Glutamatergic neuron (in vitro differentiated cells): ENCODE results near the gene ODAM. TPM values are rescaled to one million over a fixed set of nuclear protein-coding genes. Genes with fewer than 3 reads are reported as not detected.
A peak's percentile ranks its signal among the peaks of the same experiment; 100 is the strongest.

Experiments
- DNase-seq: peaks from one replicate; pipeline ENCODE4 v3.0.0; 2022
- H3K27ac Mint-ChIP-seq: one replicate; pipeline ENCODE4 v1.8.0; 2020; ENCODE audit warnings: mild to moderate bottlenecking, mixed read lengths, inconsistent platforms; ENCODE audit not compliant: unreplicated experiment
- H3K27me3 Mint-ChIP-seq: one replicate; pipeline ENCODE4 v1.8.0; 2020; ENCODE audit warnings: mild to moderate bottlenecking, moderate library complexity, mixed read lengths, inconsistent platforms; ENCODE audit not compliant: unreplicated experiment
- H3K36me3 Mint-ChIP-seq: one replicate; pipeline ENCODE4 v1.8.0; 2020; ENCODE audit warnings: mild to moderate bottlenecking, mixed read lengths, inconsistent platforms; ENCODE audit not compliant: unreplicated experiment
- H3K4me1 Mint-ChIP-seq: one replicate; pipeline ENCODE4 v1.8.0; 2020; ENCODE audit warnings: mild to moderate bottlenecking, low read depth, mixed read lengths, inconsistent platforms; ENCODE audit not compliant: unreplicated experiment
- H3K4me3 Mint-ChIP-seq: one replicate; pipeline ENCODE4 v1.8.0; 2020; ENCODE audit warnings: mild to moderate bottlenecking, mixed read lengths, inconsistent platforms; ENCODE audit not compliant: unreplicated experiment
- H3K9me3 Mint-ChIP-seq: one replicate; pipeline ENCODE4 v1.8.0; 2020; ENCODE audit warnings: mild to moderate bottlenecking, moderate library complexity, mixed read lengths, inconsistent platforms; ENCODE audit not compliant: unreplicated experiment
- total RNA-seq: library from RNA; stranded (reverse); fragmentation: NEBNext Ultra II Directional; extraction: Animal tissue kit (Norgen Biotek cat#: 25700); gene quantifications from one replicate; pipeline ENCODE4 v1.2.1, GENCODE V29; 2021; ENCODE audit not compliant: unreplicated experiment
- TF ChIP-seq, protein P1 (sequence below): fragments of 200-600 bp; sonication (generic); IDR thresholded peaks from one replicate; pipeline ENCODE4 v1.5.0; 2021; ENCODE audit not compliant: partially characterized antibody, unreplicated experiment

Gene ODAM
- total RNA-seq, 1 donor from 2014 or later: not detected

GRCh38 chr4:70183168-70183939 lies 12.2 kb upstream of the ODAM start:
- DNase-seq: peak; percentile 19
- H3K27me3 Mint-ChIP-seq: peaks cover 1% of the 10 kb centered on the region
- H3K4me3 Mint-ChIP-seq: no peak overlapping the region
- H3K36me3 Mint-ChIP-seq: no peaks in the 10 kb centered on the region
- H3K9me3 Mint-ChIP-seq: no peaks in the 10 kb centered on the region
- TF ChIP-seq, protein P1, sequence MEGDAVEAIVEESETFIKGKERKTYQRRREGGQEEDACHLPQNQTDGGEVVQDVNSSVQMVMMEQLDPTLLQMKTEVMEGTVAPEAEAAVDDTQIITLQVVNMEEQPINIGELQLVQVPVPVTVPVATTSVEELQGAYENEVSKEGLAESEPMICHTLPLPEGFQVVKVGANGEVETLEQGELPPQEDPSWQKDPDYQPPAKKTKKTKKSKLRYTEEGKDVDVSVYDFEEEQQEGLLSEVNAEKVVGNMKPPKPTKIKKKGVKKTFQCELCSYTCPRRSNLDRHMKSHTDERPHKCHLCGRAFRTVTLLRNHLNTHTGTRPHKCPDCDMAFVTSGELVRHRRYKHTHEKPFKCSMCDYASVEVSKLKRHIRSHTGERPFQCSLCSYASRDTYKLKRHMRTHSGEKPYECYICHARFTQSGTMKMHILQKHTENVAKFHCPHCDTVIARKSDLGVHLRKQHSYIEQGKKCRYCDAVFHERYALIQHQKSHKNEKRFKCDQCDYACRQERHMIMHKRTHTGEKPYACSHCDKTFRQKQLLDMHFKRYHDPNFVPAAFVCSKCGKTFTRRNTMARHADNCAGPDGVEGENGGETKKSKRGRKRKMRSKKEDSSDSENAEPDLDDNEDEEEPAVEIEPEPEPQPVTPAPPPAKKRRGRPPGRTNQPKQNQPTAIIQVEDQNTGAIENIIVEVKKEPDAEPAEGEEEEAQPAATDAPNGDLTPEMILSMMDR: peak; percentile 83
- no peak overlapping the region for H3K27ac Mint-ChIP-seq
- no peaks in the 10 kb centered on the region for H3K4me1 Mint-ChIP-seq

- no peak overlapping the region for H3K27ac Mint-ChIP-seq
Measured at GRCh38 chr4:70183940-70184246, 11.6 kb upstream of the ODAM start.

GRCh38 chr4:70187216-70187615 lies 8.3 kb upstream of the ODAM start:
- no peak overlapping the region for H3K4me3 Mint-ChIP-seq

More at GRCh38 chr4:70183940-70184246, 11.6 kb upstream of the ODAM start:
- no peak overlapping the region for H3K4me3 Mint-ChIP-seq
- H3K36me3 Mint-ChIP-seq: no peaks in the 10 kb centered on the region
- H3K4me1 Mint-ChIP-seq: no peaks in the 10 kb centered on the region
- TF ChIP-seq, protein P1: peak; percentile 62
- DNase-seq: no peak
- H3K9me3 Mint-ChIP-seq: no peaks in the 10 kb centered on the region
- H3K27me3 Mint-ChIP-seq: peaks cover 1% of the 10 kb centered on the region

GRCh38 chr4:70190579-70190978 lies 4.9 kb upstream of the ODAM start:
- H3K4me1 Mint-ChIP-seq: no peaks in the 10 kb centered on the region
- H3K9me3 Mint-ChIP-seq: no peaks in the 10 kb centered on the region
- TF ChIP-seq, protein P1: no peak
- H3K36me3 Mint-ChIP-seq: no peaks in the 10 kb centered on the region
- no peak for DNase-seq
- H3K27ac Mint-ChIP-seq: no peak overlapping the region
- H3K4me3 Mint-ChIP-seq: no peak overlapping the region
- H3K27me3 Mint-ChIP-seq: peaks cover 1% of the 10 kb centered on the region

More at GRCh38 chr4:70187216-70187615, 8.3 kb upstream of the ODAM start:
- DNase-seq: no peak
- peaks cover 1% of the 10 kb centered on the region for H3K27me3 Mint-ChIP-seq
- no peaks in the 10 kb centered on the region for H3K36me3 Mint-ChIP-seq
- no peaks in the 10 kb centered on the region for H3K4me1 Mint-ChIP-seq
- no peak overlapping the region for H3K27ac Mint-ChIP-seq
- H3K9me3 Mint-ChIP-seq: no peaks in the 10 kb centered on the region
- TF ChIP-seq, protein P1: no peak

GRCh38 chr4:70191647-70192046 lies 3.9 kb upstream of the ODAM start:
- no peaks in the 10 kb centered on the region for H3K9me3 Mint-ChIP-seq
- no peak for DNase-seq
- TF ChIP-seq, protein P1: no peak
- H3K4me3 Mint-ChIP-seq: no peak overlapping the region
- H3K36me3 Mint-ChIP-seq: no peaks in the 10 kb centered on the region
- no peak overlapping the region for H3K27ac Mint-ChIP-seq
- H3K4me1 Mint-ChIP-seq: no peaks in the 10 kb centered on the region
- no peaks in the 10 kb centered on the region for H3K27me3 Mint-ChIP-seq
